GM19023 (cell line): ENCODE results near the gene MSL1.
A peak's percentile ranks its signal among the peaks of the same experiment; 100 is the strongest.
"Not testable (repeated sequence)": the region's sequence is repeated elsewhere in the genome, so short reads cannot be mapped to it uniquely, and the experiment has no call there.

Experiments used
- ATAC-seq: cut with Tn5 transposase; IDR thresholded peaks from one replicate; pipeline ENCODE4 v1.9.1; 2021; ENCODE audit warnings: mild to moderate bottlenecking, moderate library complexity; ENCODE audit not compliant: unreplicated experiment

Gene MSL1

DNA sequence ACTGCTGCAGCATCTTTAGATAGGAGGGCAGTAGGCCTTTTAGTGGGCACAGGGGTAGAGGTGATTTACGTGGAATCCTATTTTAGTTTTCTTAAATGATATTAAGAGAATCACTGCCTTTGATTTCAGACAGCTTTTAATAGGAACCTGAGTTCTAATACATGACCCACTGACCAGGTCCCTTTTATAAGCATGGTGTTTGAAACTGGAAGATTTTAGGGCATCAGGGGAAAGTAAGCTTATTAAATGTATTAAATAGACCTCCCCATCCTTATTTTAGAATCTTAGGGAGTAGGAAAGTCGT lies 2.0 kb downstream of the MSL1 start:
- ATAC-seq, result no peak

DNA sequence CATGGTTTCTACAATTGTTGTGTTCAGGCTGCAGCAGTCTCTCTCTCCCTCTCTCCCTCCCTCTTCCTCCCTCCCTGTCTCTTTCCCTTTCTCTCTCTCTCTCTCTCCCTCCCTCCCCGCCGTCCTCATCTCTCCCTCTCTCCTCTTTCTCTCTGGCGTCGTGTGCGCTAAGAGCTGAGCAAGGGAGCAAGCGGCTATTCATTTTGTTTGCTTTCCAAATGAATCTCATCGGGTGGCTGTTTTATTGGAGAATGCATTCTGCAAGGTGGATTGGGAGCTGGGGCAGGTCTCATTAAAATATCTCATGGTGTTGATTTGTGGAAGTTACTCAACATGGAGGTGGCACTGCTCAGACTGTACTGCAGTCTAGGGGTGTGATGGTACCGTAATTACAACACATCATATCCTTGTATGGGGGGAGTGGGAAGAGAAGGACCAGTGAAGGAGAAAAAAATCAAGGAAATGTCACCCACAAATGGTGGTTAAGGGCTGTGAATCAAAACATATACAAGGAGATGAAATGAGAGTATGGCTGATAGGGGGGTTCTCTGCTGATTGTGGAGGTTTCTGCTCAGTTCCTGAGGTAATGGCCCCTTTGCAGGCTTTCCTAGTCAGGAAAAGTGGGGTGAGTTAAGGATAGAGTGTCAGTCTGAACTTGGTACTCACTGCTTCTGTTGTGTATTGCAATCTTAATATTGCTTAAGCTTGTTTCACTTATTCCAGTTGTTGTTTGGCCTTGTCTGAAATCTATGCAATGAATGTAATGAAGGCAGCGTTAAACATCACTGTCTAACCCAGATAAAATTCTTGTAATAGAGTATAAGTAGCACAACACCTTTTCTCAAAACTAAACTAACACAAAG lies 2.7 kb downstream of the MSL1 start:
- ATAC-seq, result no peak

DNA sequence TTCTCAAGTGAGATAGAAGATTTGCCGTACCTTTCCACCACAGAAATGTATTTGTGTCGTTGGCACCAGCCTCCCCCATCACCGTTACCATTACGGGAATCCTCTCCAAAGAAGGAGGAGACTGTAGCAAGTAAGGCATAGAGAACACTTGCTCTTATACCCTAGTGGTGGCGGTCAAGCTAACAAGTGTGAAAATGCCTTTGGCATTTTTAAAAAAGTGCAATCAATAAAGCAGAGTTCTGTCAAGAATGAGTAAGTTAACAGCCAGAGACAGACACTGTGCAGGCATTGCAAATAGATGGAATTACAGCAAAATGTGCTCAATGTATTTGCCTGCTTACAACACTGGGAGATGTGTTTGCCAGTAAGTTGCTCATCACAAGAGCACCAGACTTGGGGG lies 7.7 kb downstream of the MSL1 start:
- no peak for ATAC-seq

DNA sequence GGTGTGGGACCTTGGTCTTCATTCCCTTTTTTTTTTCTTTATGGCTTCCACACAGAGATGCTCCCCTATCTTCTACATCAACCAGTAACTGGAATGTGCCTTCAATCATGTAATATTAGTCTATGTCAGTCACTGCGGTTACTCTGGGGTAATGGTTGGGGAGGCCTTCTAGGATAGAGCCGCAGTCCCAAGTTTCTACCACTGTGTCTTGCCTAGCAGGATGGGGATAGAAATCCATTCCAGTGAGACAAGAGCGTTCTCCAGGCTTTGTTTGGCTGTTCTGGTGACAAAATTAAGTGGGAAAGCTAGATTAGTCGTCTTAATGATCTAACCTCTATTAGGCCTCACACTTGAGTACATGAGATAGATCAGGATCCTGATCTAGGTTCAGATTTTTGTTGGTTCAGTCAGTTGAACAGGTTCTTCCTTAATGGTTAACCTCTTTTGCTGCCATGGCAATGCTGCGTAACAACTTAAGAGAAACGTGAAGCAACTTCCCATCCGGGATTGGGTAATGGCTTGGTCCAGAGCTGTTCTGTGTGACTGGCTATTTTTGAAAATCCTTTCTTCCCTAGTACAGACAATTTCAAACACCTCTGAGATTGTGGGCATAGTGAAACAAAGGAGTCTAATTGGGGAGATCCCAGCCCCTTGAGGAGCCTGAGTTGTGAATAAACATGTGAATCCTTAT lies 8.7 kb downstream of the MSL1 start:
- ATAC-seq, result no peak

DNA sequence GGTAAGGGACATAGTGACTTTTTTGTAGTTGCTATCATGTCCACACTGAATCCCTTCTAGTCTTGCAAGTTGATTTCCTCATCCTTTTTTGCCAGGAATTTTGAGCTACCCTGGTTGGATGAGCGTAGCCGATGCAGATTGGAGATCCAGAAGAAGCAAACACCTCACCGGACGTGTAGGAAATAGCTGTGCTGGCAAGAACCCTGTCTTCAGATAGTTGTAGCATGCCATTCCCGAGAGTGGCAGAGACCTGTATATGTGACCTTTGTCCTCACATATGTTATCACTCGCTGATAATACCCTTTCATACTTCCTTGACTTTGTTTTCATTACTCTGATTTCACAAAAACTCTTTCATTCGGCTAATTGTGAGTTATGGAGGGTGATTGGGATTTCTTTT lies 12.4 kb downstream of the MSL1 start:
- ATAC-seq, result no peak

DNA sequence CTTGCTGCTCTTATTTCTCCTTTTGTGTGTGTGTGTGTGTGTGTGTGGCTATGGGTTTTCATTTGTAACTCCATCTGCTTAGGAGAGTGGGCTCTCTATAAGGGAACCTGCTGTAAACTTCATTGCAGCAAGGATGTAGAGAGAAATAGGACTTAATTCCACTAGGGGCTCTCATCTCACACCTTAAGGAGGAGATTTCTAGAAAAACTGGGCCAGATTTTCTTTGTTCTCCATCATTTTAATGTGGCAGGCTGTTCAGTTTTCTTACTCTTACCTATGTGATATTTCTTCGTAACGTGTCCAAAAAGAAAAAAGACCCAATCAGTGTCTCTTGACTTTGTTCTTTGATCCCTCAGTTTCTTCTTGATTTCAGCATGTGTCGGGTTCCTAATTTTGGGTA lies 14.0 kb downstream of the MSL1 start:
- ATAC-seq, result no peak

DNA sequence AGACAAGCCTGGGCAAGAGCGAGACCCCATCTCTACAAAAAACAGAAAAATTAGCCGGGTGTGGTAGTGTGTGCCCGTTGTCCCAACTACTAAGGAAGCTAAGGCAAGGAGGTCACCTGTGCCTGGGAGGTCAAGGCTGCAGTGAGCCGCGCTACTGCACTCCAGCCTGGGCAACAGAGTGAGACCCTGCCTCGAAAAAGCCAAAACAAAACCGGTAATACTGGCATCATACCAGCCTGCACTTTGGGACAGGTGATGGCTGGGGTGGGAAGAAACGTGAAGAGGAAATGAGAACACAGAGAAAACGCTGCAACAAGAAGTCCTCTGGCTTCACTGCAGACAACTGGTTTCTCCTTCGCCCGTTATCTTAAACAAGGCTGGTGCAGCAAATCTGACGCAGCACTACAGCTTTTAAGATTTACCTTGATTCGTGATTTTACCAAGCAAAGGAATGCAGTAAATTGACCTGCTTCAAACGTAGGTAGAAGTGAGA lies 17.8 kb downstream of the MSL1 start:
- no peak for ATAC-seq

DNA sequence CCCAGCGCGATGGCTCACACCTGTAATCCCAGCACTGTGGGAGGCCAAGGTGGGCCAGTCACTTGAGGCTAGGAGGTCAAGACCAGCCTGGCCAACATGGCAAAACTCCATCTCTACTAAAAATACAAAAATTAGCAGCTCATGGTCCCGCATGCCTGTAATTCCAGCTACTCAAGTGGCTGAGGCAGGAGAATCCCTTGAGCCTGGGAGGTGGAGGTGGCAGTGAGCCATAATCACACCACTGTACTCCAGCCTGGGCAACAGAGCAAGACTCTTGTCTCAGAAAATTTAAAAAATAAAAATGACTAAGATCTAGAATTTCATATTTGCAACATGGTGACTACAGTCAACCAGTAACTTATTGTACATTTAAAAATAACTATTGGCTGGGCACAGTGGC lies 21.4 kb downstream of the MSL1 start:
- ATAC-seq, result not testable (repeated sequence)

DNA sequence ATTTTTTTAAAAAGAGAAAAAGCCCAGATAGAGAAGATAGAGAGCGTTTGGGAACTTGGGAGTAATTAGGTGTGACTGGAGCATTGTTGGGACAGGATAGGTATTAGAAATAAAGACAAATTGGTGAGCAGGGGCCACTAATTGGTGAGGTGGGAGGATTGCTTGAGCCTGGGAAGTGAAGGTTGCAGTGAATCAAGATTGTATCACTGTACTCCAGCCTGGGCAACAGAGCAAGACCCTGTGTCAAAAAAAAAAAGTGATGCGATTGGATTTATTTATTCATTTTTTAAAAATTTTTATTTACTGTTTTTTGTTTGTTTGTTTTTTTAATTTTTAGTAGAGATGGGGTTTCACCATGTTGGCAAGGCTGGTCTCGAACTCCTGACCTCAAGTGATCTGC lies 23.7 kb downstream of the MSL1 start:
- no peak for ATAC-seq

DNA sequence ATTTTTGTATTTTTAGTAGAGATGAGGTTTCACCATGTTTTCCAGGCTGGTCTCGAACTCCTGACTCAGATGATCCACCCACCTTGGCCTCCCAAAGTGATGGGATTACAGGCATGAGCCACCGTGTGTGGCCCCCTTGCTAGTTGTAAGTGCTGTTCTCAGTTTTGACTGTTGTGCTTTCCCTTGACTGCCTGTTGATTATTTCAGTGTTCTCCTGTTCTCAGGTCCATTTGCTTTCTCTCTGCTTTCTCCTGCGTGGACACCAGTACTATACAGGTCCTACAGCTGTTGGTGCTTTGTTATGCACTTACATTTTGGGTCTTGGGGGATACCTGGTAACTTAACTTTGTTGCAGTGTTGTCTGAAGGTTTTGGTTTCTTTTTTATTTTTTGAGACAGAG lies 26.8 kb downstream of the MSL1 start:
- ATAC-seq, result no peak

DNA sequence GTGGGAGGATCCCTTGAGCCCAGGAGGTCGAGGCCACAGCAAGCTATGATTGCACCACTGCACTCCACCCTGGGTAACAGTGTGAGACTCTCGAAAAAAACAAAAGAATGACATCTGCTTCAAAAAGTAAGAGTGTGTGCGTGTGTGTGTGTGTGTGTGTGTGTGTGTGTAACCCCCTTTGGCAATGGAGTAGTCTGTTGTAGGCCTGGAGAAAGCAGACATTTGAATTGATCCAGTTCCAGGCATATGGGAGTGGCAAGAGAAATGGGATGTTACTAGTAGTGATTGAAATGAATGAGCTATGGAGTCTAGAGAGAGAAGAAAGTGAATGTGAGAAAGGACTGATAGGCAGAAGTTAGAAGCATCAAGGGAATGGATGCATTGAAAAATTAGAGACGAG lies 28.5 kb downstream of the MSL1 start:
- no peak for ATAC-seq

DNA sequence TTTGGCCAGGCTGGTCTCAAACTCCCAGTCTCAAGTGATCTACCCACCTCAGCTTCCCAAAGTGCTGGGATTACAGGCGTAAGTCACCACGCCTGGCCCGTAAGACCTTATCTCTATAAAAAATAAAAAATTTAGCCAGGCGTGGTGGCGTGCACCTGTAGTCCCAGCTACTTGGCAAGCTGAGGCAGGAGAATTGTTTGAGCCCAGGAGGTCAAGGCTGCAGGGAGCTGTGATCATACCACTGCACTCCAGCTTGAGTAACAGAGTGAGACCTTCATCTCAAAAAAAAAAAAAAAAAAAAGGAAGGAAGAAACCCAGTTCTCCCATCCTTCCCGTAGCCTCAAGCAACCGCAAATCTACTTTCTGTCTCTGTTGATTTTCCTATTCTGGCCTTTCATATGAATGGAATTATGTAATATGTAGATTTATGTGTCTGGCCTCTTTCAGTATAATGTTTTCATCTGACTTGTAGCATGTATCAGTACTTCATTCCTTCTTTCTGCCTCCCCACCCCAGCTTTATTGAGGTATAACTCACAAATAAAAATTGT lies 29.7 kb downstream of the MSL1 start:
- ATAC-seq, result no peak

DNA sequence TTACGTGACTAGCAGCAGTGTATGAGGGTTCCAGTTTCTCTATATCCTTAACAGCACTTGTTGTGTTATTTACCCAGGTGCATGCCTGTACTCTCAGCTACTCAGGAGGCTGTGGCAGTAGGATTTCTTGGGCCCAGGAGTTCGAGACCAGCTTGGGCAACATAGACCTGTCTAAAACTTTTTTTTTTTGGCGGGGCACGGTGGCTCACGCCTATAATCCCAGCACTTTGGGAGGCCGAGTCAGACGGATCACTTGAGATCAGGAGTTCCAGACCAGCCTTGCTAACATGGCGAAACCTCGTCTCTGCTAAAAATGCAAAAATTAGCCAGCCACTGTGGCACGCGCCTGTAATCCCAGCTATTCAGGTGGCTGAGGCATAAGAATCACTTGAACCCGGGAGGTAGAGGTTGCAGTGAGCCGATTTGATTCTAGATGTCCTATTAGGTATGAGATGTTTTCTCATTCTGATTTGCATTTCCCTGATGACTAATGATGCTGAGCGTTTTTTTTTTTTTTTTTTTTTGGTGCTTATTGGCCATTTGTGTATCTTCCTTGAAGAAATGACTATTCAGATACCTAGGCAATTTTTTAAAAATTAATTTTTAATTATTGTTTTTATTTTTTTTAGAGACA lies 31.9 kb downstream of the MSL1 start:
- ATAC-seq, result peak; percentile 61

DNA sequence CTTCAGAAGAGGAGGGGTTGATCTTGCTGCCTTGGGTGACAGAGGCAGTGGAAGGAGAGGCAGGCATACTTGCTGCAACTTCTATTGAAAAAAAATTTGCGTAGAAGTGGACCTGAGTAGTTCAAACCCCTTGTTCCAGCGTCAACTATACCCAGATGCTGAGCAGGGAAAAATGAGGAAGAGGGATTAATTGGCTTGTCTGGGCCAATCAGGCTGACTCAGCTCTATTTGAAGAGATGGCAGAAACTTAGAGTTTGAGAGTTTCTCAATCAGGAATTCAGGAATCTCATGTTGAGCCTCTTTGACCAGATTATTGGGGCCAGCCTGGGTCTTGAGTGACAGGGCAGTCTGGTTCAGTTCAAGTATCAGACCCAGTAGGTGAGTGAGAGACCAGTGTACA lies 36.2 kb downstream of the MSL1 start:
- ATAC-seq, result no peak

DNA sequence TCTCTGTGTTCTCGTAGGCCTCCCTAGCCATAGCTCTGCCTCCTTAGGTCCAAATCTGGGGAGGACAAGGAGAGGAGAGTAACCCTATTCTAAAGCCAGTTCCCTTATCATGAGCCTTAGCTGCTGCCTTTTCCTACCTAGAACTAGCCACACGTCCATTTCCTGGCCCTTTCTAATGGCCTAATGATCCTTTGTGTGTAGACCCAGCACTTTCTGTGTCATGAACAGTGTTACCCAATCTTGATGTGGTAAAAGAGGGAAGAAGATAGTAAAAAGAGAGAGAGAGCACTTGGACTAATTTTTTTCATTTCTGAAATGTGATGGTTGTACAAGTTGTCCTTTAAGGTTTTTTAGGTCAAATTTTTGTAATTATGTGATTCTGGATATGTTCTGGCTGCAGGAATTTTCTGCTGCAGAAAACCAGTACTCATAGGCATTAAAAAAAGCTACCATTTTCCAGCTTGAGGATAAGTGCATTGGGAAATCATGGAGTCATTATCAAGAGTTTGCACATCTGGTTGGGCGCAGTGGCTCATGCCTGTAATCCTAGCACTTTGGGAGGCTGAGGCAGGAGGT lies 36.8 kb downstream of the MSL1 start:
- no peak for ATAC-seq

DNA sequence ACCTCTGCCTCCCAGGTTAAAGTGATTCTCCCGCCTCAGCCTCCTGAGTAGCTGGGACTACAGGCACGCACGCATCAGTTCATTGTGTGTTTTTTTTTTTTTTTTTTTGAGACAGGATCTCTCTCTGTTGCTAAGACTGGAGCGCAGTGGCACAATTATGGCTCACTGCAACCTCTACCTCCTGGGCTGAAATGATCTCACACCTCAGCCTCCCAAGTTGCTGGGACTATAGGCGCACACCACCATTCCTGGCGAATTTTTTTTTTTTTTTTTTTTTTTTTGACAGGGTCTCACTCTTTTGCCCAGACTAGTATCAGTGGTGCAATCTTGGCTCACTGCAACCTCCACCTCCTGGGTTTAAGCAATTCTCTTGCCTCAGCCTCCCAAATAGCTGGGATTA lies 37.7 kb downstream of the MSL1 start:
- no peak for ATAC-seq

DNA sequence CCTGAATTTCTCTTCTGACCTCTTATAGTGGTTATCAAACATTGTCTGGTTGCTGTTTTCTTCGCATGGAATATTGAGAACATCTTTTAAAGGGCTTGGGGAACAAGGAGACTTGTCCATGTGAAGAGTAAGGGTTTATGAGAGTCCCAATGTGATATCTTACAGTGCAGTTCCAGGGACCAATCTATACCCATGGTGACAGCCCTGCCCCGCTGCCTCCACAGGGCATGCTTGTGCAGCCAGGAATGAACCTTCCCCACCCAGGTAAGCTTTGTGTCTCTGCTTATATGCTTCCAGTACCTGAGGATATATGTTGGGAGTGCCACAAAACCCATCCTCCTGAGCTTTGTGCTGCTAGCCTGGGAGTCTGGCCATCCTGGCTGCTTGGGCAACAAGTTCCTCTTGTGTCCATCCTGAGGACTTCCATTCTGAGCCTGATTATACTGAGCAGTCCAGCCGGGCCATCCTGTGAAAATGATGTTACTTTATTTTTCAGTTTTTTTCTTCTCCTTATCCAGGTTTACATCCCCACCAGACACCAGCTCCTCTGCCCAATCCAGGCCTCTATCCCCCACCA lies 46.0 kb downstream of the MSL1 start:
- ATAC-seq, result no peak

DNA sequence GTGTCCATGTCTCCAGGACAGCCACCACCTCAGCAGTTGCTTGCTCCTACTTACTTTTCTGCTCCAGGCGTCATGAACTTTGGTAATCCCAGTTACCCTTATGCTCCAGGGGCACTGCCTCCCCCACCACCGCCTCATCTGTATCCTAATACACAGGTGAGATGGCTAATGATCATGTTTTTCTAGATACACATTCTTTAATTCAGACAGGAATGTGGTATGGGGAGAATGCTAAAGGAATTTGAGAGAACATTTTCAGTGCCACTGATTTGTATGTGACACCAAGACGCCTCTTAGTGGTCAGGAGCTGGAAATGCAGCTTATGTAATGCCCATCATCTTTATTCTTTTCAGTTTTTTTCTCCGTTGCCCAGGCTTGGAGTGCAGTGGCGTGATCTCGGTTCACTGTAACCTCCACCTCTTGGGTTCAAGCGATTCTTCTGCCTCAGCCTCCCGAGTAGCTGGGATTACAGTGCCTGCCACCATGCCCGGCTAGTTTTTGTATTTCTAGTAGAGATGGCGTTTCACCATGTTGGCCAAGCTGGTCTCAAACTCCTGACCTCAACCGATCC lies 46.6 kb downstream of the MSL1 start:
- ATAC-seq, result no peak

DNA sequence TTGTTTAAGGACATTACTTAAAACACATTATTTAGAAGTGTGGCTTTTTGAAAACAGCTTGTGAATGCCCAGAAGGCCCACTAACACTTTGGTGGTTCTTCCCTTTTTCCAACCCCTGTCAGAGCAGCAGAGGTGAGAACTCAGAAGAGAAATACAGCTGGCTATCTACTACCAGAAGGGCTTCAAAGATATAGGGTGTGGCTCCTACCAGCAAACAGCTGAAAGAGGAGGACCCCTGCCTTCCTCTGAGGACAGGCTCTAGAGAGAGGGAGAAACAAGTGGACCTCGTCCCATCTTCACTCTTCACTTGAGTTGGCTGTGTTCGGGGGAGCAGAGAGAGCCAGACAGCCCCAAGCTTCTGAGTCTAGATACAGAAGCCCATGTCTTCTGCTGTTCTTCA lies 48.6 kb downstream of the MSL1 start:
- ATAC-seq, result no peak

DNA sequence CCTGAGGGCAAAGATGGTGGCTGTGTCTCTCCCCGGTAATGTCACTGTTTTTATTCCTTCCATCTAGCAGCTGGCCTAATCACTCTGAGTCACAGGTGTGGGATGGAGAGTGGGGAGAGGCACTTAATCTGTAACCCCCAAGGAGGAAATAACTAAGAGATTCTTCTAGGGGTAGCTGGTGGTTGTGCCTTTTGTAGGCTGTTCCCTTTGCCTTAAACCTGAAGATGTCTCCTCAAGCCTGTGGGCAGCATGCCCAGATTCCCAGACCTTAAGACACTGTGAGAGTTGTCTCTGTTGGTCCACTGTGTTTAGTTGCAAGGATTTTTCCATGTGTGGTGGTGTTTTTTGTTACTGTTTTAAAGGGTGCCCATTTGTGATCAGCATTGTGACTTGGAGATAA lies 50.0 kb downstream of the MSL1 start:
- ATAC-seq, result no peak
